Suprapubic skin (tissue), 4 donors: ENCODE data around the gene RABL2B. TPM values are rescaled to one million over a fixed set of nuclear protein-coding genes. Genes with fewer than 3 reads are reported as not detected.

ENCODE experiments used
- DNase-seq, 2 donors: peaks; one replicate each; pipeline ENCODE4 v3.0.0-alpha.2; 2019; ENCODE audit warnings: low spot score in 2 of 2
- H3K27ac ChIP-seq: fragments of 200-600 bp; sonication (generic); one replicate; pipeline ENCODE4 v1.5.1; 2019
- H3K27me3 ChIP-seq: fragments of 200-600 bp; sonication (generic); one replicate; pipeline ENCODE4 v1.5.1; 2019
- H3K36me3 ChIP-seq: fragments of 200-600 bp; sonication (generic); one replicate; pipeline ENCODE4 v1.5.1; 2019
- H3K4me1 ChIP-seq: fragments of 200-600 bp; sonication (generic); one replicate; pipeline ENCODE4 v1.5.1; 2019
- H3K4me3 ChIP-seq: fragments of 200-600 bp; sonication (generic); one replicate; pipeline ENCODE4 v1.5.1; 2019; ENCODE audit warnings: mild to moderate bottlenecking
- H3K9me3 ChIP-seq: fragments of 200-600 bp; sonication (generic); one replicate; pipeline ENCODE4 v1.5.1; 2019
- EP300 ChIP-seq: sonication (generic); formaldehyde crosslinking; IDR thresholded peaks from one replicate; pipeline ENCODE4 v1.6.1; 2017; ENCODE audit warnings: antibody characterized with exemption
- POLR2A ChIP-seq, 2 donors: fragments of 450-650 bp; IDR thresholded peaks; one replicate each; pipeline ENCODE4 v1.6.1; 2017; ENCODE audit warnings: antibody characterized with exemption in 2 of 2, mild to moderate bottlenecking in 2 of 2, moderate library complexity in 2 of 2
- POLR2AphosphoS5 ChIP-seq, 3 donors: sonication (generic); formaldehyde crosslinking; IDR thresholded peaks; one replicate each; pipeline ENCODE4 v1.6.1; 2017; ENCODE audit warnings: antibody characterized with exemption in 3 of 3
- WGBS: methylation state at CpG from one replicate; pipeline ENCODE4 v1.1.5; 2018; 5-methylcytosine and 5-hydroxymethylcytosine counted together
- total RNA-seq, 4 donors: library from RNA; depleted of rRNA; stranded (reverse); fragments of >200 nt; gene quantifications; one replicate each; pipeline ENCODE4 v1.1.0, GENCODE V29; 2016
- TF ChIP-seq, protein P1 (sequence below), 2 donors: fragments of 200-600 bp in 1 of 2; fragments of 450-650 bp in 1 of 2; sonication (generic) in 1 of 2; IDR thresholded peaks; one replicate each; pipeline ENCODE4 v1.5.1; 2016 to 2019; ENCODE audit warnings: antibody characterized with exemption in 2 of 2, mild to moderate bottlenecking in 1 of 2, moderate library complexity in 1 of 2

RABL2B gene
- total RNA-seq, 4 donors from 2014 or later = 16.6 to 28.4 (median 24.8) TPM

DNA sequence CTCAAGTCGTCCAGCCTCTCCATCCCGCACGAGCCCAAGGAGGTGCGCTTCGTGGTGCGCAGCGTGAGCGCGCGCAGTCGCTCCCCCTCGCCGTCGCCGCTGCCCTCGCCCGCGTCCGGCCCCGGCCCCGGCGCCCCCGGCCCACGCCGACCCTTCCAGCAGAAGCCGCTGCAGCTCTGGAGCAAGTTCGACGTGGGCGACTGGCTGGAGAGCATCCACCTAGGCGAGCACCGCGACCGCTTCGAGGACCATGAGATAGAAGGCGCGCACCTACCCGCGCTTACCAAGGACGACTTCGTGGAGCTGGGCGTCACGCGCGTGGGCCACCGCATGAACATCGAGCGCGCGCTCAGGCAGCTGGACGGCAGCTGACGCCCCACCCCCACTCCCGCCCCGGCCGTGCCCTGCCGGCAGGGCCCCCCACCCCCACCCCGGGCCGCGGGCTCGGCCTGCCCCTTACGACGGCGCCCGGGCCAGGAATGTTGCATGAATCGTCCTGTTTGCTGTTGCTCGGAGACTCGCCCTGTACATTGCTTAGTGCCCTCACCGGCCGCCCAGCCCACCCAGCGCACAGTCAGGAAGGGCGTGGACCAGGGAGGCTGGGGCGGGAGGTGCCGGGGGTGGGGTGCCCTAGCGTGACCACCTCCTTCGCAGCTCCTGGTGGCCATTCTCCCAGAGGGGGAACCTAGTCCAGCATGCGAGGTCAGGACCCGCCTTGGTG is 52.3 kb downstream of the RABL2B start:
- Histone ChIP-seq H3K4me1 (peaks cover 18% of the 10 kb centered on the region), H3K27ac (no peak overlapping the region), H3K27me3 (peaks cover 14% of the 10 kb centered on the region), H3K36me3 (no peaks in the 10 kb centered on the region), H3K4me3 (peak overlapping the region; percentile 1), H3K9me3 (no peaks in the 10 kb centered on the region)
- WGBS = 73% methylated on average over 11 of the region's 76 CpGs
- TF ChIP-seq POLR2A (IDR thresholded peaks at IDR 0.05) (no peak), EP300 (no peak), POLR2AphosphoS5 (IDR thresholded peaks at IDR 0.05) (no peak)
- TF ChIP-seq, protein P1, sequence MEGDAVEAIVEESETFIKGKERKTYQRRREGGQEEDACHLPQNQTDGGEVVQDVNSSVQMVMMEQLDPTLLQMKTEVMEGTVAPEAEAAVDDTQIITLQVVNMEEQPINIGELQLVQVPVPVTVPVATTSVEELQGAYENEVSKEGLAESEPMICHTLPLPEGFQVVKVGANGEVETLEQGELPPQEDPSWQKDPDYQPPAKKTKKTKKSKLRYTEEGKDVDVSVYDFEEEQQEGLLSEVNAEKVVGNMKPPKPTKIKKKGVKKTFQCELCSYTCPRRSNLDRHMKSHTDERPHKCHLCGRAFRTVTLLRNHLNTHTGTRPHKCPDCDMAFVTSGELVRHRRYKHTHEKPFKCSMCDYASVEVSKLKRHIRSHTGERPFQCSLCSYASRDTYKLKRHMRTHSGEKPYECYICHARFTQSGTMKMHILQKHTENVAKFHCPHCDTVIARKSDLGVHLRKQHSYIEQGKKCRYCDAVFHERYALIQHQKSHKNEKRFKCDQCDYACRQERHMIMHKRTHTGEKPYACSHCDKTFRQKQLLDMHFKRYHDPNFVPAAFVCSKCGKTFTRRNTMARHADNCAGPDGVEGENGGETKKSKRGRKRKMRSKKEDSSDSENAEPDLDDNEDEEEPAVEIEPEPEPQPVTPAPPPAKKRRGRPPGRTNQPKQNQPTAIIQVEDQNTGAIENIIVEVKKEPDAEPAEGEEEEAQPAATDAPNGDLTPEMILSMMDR (IDR thresholded peaks at IDR 0.05) = no peak
- DNase-seq = peak; percentile 65 to 78

DNA sequence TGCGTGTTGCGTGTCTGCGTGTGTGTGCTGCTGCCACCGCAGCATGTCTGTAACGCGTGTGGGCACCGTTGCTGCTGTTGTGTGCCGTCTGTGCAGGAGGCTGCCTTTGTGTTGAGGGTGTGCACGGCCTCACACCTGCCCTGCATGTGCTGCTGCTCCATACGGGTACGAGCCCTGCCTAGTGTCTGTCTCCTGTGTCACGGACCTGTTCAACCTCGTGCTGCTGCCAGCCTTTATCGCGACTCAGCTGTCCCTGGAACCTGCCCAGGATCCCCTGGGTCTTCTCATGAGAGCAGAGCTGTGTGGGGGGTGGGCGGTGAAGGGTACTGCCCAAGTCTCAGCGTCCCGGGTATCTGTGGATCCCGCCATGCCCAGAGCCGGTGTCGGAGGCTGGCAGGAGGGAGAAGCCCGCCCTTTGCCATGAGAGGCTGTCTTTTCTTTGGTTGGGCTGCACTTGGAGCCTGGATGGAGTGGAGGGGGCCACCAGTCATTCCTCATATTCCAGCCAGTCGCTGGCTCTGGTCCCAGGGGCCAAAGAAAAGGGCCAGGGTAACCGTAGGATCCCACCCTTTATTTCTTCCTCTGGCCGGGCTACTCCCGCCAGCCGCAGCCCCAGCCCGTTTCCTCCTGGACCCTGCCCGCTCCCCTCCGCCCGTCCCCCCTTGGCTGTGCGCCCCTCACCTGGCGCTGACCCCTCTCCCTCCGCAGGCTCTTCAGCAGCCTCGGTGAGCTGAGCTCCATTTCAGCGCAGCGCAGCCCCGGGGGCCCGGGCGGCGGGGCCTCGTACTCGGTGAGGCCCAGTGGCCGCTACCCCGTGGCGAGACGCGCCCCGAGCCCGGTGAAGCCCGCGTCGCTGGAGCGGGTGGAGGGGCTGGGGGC is 53.2 kb downstream of the RABL2B start:
- WGBS = 52% methylated on average over 15 of the region's 54 CpGs
- no peaks in the 10 kb centered on the region for H3K36me3 ChIP-seq
- H3K9me3 ChIP-seq = no peaks in the 10 kb centered on the region
- peaks cover 18% of the 10 kb centered on the region for H3K4me1 ChIP-seq
- no peak overlapping the region for H3K27ac ChIP-seq
- peak; percentile 60 to 66 for DNase-seq
- TF ChIP-seq POLR2AphosphoS5 (IDR thresholded peaks at IDR 0.05) = no peak
- no peak for TF ChIP-seq POLR2A (IDR thresholded peaks at IDR 0.05)
- TF ChIP-seq, protein P1 (IDR thresholded peaks at IDR 0.05) = no peak
- peaks cover 13% of the 10 kb centered on the region for H3K27me3 ChIP-seq
- H3K4me3 ChIP-seq = no peak overlapping the region

DNA sequence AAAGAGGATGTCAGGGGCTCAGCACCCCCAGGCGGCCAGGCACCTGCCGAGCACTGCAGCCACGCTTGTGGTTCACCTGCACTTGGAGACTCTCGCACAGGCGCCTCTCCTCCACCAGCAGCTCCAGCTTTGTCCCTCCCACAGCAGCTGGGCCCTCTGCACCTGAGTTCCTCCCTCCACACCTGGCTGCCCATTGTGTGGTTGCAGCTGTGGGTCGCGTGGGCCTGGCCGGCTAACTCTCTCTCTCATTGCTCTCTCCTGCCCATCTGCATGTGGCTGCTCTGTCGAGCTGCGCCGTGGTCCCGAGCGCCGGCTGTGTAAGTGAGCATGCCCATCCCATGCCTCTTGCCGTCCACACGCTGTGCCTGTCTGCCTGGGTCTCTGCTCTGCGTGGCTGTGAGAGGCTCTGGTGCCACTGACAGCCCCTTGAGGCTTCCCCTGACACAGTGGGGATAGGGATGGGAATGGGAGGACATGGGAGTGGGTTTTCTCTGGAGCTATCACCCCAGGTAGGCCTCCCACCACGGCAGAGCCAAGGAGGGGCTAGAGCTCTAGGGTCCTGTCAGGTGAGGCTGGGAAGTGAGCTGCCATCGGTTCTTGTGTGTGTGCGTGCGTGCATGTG is 53.9 kb downstream of the RABL2B start:
- peaks cover 13% of the 10 kb centered on the region for H3K27me3 ChIP-seq
- DNase-seq = peak; percentile 53 to 67
- no peaks in the 10 kb centered on the region for H3K36me3 ChIP-seq
- no peak overlapping the region for H3K4me3 ChIP-seq
- H3K27ac ChIP-seq = no peak overlapping the region
- H3K4me1 ChIP-seq = peaks cover 18% of the 10 kb centered on the region
- TF ChIP-seq POLR2A (IDR thresholded peaks at IDR 0.05) = no peak
- TF ChIP-seq EP300 = no peak
- no peak for TF ChIP-seq POLR2AphosphoS5 (IDR thresholded peaks at IDR 0.05)
- TF ChIP-seq, protein P1 (IDR thresholded peaks at IDR 0.05) = no peak
- H3K9me3 ChIP-seq = no peaks in the 10 kb centered on the region
- WGBS = 90% methylated on average over 16 of the region's 21 CpGs

DNA sequence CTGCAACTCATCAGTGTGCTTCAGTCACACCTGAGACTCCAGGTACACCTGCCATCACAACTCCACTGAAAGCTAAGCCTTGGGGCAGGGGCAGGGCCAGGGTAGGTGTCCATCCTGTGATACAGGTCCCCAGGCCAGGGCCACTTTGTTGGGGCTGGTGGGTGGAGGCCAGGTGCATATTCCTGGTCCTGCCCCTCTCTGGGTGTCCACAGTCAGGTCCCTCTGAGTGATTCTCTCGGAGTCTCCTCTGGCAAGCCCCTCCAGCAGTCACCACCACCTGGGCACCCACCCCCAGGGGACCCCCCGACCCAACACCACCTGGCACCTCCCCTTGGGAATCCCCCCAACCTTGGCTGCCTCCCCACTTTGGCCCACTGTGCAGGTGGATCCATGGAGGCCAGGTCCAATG is 54.9 kb downstream of the RABL2B start:
- H3K27ac ChIP-seq = no peak overlapping the region
- no peak overlapping the region for H3K4me3 ChIP-seq
- no peaks in the 10 kb centered on the region for H3K36me3 ChIP-seq
- H3K4me1 ChIP-seq = peaks cover 18% of the 10 kb centered on the region
- WGBS = 60% methylated on average over 1 of the region's 2 CpGs
- no peaks in the 10 kb centered on the region for H3K9me3 ChIP-seq
- TF ChIP-seq EP300 (no peak), POLR2A (IDR thresholded peaks at IDR 0.05) (no peak), POLR2AphosphoS5 (IDR thresholded peaks at IDR 0.05) (no peak)
- TF ChIP-seq, protein P1 (IDR thresholded peaks at IDR 0.05) = no peak
- peaks cover 13% of the 10 kb centered on the region for H3K27me3 ChIP-seq
- DNase-seq = peak; percentile 48 to 76
